ENCODE measurements around the gene SPTBN4. TPM values are rescaled to one million over a fixed set of nuclear protein-coding genes. Genes with fewer than 3 reads are reported as not detected.
A peak's percentile ranks its signal among the peaks of the same experiment; 100 is the strongest.

Gene SPTBN4
- total RNA-seq, 6 donors from 2014 or later: 0.33 to 8.4 (median 0.67) TPM

GRCh38 chr19:40523322-40524047, 56.7 kb downstream of the SPTBN4 start:
- peak; percentile 73 to 86 for ATAC-seq (ENCODE audit: low FRiP score in 2 of 2)
- Histone ChIP-seq H3K9me3 (no peaks in the 10 kb centered on the region), H3K27ac (no peak overlapping the region), H3K4me1 (peaks cover 0 to 13% (median 5%) of the 10 kb centered on the region in 4 donors), H3K4me3 (no peak overlapping the region), H3K36me3 (no peaks in the 10 kb centered on the region), H3K27me3 (peaks cover 0 to 9% (median 2%) of the 10 kb centered on the region in 4 donors)
- WGBS, 2 donors: 47 to 48% methylated on average over 15 to 16 of the region's 17 CpGs
- peak; percentile 63 to 64 for DNase-seq
- peak; percentile 26 to 81 (median 58) for TF ChIP-seq CTCF (IDR thresholded peaks at IDR 0.05)
- TF ChIP-seq POLR2A (IDR thresholded peaks at IDR 0.05): no peak

GRCh38 chr19:40524133-40524549, 57.3 kb downstream of the SPTBN4 start:
- peaks cover 0 to 9% (median 1%) of the 10 kb centered on the region in 4 donors for H3K27me3 ChIP-seq
- DNase-seq: no peak
- 72 to 74% methylated on average over 5 of the region's 5 CpGs for WGBS, 2 donors
- ATAC-seq (ENCODE audit: low FRiP score in 2 of 2): no peak
- no peak overlapping the region for H3K4me3 ChIP-seq
- H3K9me3 ChIP-seq: no peaks in the 10 kb centered on the region
- peaks cover 0 to 17% (median 7%) of the 10 kb centered on the region in 4 donors for H3K4me1 ChIP-seq
- H3K27ac ChIP-seq: no peak overlapping the region
- no peaks in the 10 kb centered on the region for H3K36me3 ChIP-seq
- TF ChIP-seq CTCF (IDR thresholded peaks at IDR 0.05) (no peak), EP300 (IDR thresholded peaks at IDR 0.05) (no peak), POLR2A (IDR thresholded peaks at IDR 0.05) (no peak), POLR2AphosphoS5 (IDR thresholded peaks at IDR 0.05) (no peak)

- DNase-seq (no peak), ATAC-seq (ENCODE audit: low FRiP score in 2 of 2) (no peak)
- Histone ChIP-seq H3K4me3 (no peak overlapping the region), H3K27me3 (peaks cover 0 to 4% (median under 1%) of the 10 kb centered on the region in 4 donors), H3K36me3 (no peaks in the 10 kb centered on the region), H3K9me3 (no peaks in the 10 kb centered on the region), H3K27ac (no peak overlapping the region), H3K4me1 (peaks cover 3 to 17% (median 8%) of the 10 kb centered on the region in 4 donors)
- 88 to 94% methylated on average over 3 of the region's 3 CpGs for WGBS, 2 donors
- TF ChIP-seq POLR2AphosphoS5 (IDR thresholded peaks at IDR 0.05): no peak
- TF ChIP-seq POLR2A (IDR thresholded peaks at IDR 0.05): no peak
- TF ChIP-seq EP300 (IDR thresholded peaks at IDR 0.05): no peak
- TF ChIP-seq CTCF (IDR thresholded peaks at IDR 0.05): no peak
Measured at GRCh38 chr19:40524655-40525054, 57.9 kb downstream of the SPTBN4 start.

GRCh38 chr19:40525234-40526051, 58.6 kb downstream of the SPTBN4 start:
- 43 to 44% methylated on average over 12 of the region's 12 CpGs for WGBS, 2 donors
- H3K4me3 ChIP-seq: no peak overlapping the region
- DNase-seq: no peak

More at GRCh38 chr19:40525234-40526051, 58.6 kb downstream of the SPTBN4 start:
- H3K36me3 ChIP-seq: no peaks in the 10 kb centered on the region
- no peak overlapping the region for H3K27ac ChIP-seq
- H3K27me3 ChIP-seq: peaks cover 0 to 6% (median 3%) of the 10 kb centered on the region in 4 donors
- TF ChIP-seq POLR2A (IDR thresholded peaks at IDR 0.05) (no peak), POLR2AphosphoS5 (IDR thresholded peaks at IDR 0.05) (no peak), CTCF (IDR thresholded peaks at IDR 0.05) (no peak), EP300 (IDR thresholded peaks at IDR 0.05) (no peak)
- H3K9me3 ChIP-seq: no peaks in the 10 kb centered on the region
- ATAC-seq (ENCODE audit: low FRiP score in 2 of 2): no peak
- H3K4me1 ChIP-seq: peaks cover 9 to 19% (median 12%) of the 10 kb centered on the region in 4 donors

Measured in upper lobe of left lung (tissue), 6 donors.